ENCODE measurements around the gene DBT.

Gene DBT

DNA sequence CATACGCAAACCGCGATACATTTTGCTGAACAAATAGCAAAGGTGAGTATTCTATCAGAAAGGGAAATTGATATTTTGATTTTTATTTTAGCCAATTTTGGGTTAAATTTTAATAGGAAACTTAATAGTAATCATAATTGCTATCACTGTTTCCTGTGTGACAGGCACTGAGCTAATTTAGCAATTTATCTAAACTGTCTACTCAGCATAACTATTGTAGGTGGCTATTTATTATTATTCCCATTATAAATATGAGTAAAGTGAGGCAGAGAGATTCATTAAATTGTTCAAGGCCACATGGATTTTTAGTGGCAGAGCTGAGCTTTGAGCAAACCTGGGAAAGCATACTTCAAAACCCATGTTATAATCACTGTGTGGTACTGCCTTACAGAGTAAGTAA, 37.5 kb upstream of the DBT start:
- no peak for DNase-seq (ENCODE audit: extremely low spot score)
- TF ChIP-seq LEF1 (IDR thresholded peaks at IDR 0.05; ENCODE audit: borderline replicate concordance), result no peak
- no peak for TF ChIP-seq SUZ12 (IDR thresholded peaks at IDR 0.05)
- TF ChIP-seq FOXM1 (IDR thresholded peaks at IDR 0.05; ENCODE audit: borderline replicate concordance), result no peak
- no peak for TF ChIP-seq BHLHE40 (IDR thresholded peaks at IDR 0.05; ENCODE audit: borderline replicate concordance)
- no peak for TF ChIP-seq ZNF384 (IDR thresholded peaks at IDR 0.05)
- TF ChIP-seq NFRKB (IDR thresholded peaks at IDR 0.05), result no peak
- TF ChIP-seq L3MBTL2 (conservative IDR thresholded peaks at IDR 0.05), result no peak
- TF ChIP-seq CTBP1 (IDR thresholded peaks at IDR 0.05; ENCODE audit: borderline replicate concordance), result no peak
- no peak for TF ChIP-seq SP1 (IDR thresholded peaks at IDR 0.05)
- TF ChIP-seq, protein P1, sequence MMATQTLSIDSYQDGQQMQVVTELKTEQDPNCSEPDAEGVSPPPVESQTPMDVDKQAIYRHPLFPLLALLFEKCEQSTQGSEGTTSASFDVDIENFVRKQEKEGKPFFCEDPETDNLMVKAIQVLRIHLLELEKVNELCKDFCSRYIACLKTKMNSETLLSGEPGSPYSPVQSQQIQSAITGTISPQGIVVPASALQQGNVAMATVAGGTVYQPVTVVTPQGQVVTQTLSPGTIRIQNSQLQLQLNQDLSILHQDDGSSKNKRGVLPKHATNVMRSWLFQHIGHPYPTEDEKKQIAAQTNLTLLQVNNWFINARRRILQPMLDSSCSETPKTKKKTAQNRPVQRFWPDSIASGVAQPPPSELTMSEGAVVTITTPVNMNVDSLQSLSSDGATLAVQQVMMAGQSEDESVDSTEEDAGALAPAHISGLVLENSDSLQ (IDR thresholded peaks at IDR 0.05), result no peak
- TF ChIP-seq ARNT (IDR thresholded peaks at IDR 0.05), result no peak
- TF ChIP-seq FOXK2 (IDR thresholded peaks at IDR 0.05), result no peak
- no peak for TF ChIP-seq ELF4 (IDR thresholded peaks at IDR 0.05)
- no peak for TF ChIP-seq HDGF (IDR thresholded peaks at IDR 0.05; ENCODE audit: borderline replicate concordance)
- no peak for TF ChIP-seq FOXA1 (IDR thresholded peaks at IDR 0.05)
- no peak for TF ChIP-seq TARDBP (IDR thresholded peaks at IDR 0.05)
- CTCF ChIA-PET, result no interaction called here
- POLR2A ChIA-PET, result interaction anchor here (1.0 kb wide), 1 partner anchor 21 kb away, joined by 4 read pairs; the partner anchor contains the start of gene RTCA

DNA sequence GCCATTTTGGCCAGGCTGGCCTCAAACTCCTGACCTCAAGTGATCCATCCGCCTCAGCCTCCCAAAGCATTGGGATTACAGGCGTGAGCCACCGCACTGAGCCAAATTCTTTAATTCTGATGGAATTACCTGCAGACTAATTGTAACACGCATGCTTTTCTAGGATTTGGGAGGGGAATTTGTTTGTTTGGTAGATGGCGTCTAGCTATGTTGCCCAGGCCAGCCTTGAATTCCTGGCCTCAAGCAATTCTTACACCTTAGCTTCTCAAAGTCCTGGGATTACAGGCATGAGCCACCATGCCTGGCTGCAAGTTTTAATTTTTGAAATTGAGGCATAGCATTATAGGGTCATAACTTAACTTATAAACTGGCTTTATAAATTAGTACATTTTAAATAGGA, 35.0 kb upstream of the DBT start:
- TF ChIP-seq SP1 (IDR thresholded peaks at IDR 0.05) (no peak), TARDBP (IDR thresholded peaks at IDR 0.05) (no peak), ELF4 (IDR thresholded peaks at IDR 0.05) (no peak), FOXA1 (IDR thresholded peaks at IDR 0.05) (no peak), L3MBTL2 (conservative IDR thresholded peaks at IDR 0.05) (no peak), LEF1 (IDR thresholded peaks at IDR 0.05; ENCODE audit: borderline replicate concordance) (no peak), SUZ12 (IDR thresholded peaks at IDR 0.05) (no peak), FOXM1 (IDR thresholded peaks at IDR 0.05; ENCODE audit: borderline replicate concordance) (no peak), NFRKB (IDR thresholded peaks at IDR 0.05) (no peak), FOXK2 (IDR thresholded peaks at IDR 0.05) (no peak), CTBP1 (IDR thresholded peaks at IDR 0.05; ENCODE audit: borderline replicate concordance) (no peak), ARNT (IDR thresholded peaks at IDR 0.05) (no peak), BHLHE40 (IDR thresholded peaks at IDR 0.05; ENCODE audit: borderline replicate concordance) (no peak), HDGF (IDR thresholded peaks at IDR 0.05; ENCODE audit: borderline replicate concordance) (no peak), ZNF384 (IDR thresholded peaks at IDR 0.05) (no peak)
- TF ChIP-seq, protein P1 (IDR thresholded peaks at IDR 0.05), result no peak
- ChIA-PET CTCF (no interaction called here), POLR2A (no interaction called here)
- DNase-seq (ENCODE audit: extremely low spot score), result no peak

DNA sequence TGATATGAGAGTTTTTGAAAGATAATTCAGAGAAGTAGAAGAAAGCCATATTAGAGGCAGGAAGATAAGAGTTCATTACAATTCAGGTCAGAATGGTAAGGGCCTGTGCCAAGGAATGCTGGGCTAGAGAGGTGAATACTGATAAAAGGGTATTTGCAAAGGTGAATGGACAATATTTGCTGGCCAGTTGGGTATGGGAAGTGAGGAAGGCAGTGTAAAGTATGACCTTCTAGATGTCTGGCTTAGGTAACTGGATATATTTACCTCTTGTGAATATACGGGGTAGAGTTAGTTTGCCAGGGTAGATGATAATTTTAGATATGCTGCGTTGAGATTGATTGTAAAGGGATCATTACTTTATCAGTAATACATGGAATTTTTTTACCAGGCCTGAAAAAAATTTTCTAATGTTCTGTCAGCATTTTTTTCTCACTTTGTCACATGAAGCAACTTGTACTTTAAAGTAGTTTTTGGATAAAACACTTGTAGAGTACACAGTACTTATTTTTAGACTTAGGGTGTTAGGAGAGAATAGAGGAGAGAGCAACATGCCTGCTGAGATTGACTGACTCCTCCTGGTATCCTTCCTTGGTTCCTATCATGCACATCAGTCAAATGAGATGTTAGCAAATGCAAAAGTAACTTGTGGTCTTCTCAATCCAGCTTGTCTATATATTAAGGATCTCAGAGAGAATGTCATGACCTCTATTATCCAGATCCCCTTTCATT, 30.5 kb upstream of the DBT start:
- CTCF ChIA-PET, result no interaction called here
- POLR2A ChIA-PET, result no interaction called here
- no peak for DNase-seq (ENCODE audit: extremely low spot score)
- no peak for TF ChIP-seq BHLHE40 (IDR thresholded peaks at IDR 0.05; ENCODE audit: borderline replicate concordance)
- no peak for TF ChIP-seq L3MBTL2 (conservative IDR thresholded peaks at IDR 0.05)
- TF ChIP-seq, protein P1 (IDR thresholded peaks at IDR 0.05), result no peak
- TF ChIP-seq SP1 (IDR thresholded peaks at IDR 0.05), result no peak
- TF ChIP-seq HDGF (IDR thresholded peaks at IDR 0.05; ENCODE audit: borderline replicate concordance), result no peak
- TF ChIP-seq LEF1 (IDR thresholded peaks at IDR 0.05; ENCODE audit: borderline replicate concordance), result no peak

DNA sequence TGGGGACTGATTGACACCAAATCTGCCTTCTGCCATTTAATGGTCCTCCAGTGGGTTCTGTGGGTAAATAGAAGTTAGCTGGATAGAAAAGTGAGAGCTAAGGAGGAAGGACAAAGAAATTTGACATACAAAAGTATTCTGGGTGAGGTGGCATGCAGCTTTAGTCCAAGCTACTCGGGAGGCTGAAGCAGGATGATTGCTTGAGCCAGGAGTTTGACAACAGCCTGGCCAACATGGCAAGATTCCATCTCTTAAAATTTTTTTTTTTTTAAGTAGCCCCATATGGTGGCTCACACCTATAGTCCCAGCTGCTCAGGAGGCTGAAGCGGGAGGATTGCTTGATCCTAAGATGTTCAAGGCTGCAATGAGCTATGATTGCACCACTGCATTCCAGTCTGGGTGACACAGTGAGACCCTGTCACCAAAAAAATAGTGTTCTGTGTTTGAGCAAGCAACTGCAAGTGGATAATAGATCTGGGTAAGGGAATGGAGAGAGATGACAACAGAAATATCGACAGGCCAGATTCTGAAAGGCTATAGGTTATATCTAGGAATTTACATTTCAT, 29.8 kb upstream of the DBT start:
- POLR2A ChIA-PET, result no interaction called here
- CTCF ChIA-PET, result no interaction called here
- TF ChIP-seq TARDBP (IDR thresholded peaks at IDR 0.05) (no peak), HDGF (IDR thresholded peaks at IDR 0.05; ENCODE audit: borderline replicate concordance) (no peak), SUZ12 (IDR thresholded peaks at IDR 0.05) (no peak), FOXM1 (IDR thresholded peaks at IDR 0.05; ENCODE audit: borderline replicate concordance) (no peak), NFRKB (IDR thresholded peaks at IDR 0.05) (no peak), L3MBTL2 (conservative IDR thresholded peaks at IDR 0.05) (no peak), ZNF384 (IDR thresholded peaks at IDR 0.05) (no peak), BHLHE40 (IDR thresholded peaks at IDR 0.05; ENCODE audit: borderline replicate concordance) (no peak), LEF1 (IDR thresholded peaks at IDR 0.05; ENCODE audit: borderline replicate concordance) (no peak), CTBP1 (IDR thresholded peaks at IDR 0.05; ENCODE audit: borderline replicate concordance) (no peak), ELF4 (IDR thresholded peaks at IDR 0.05) (no peak), FOXK2 (IDR thresholded peaks at IDR 0.05) (no peak), ARNT (IDR thresholded peaks at IDR 0.05) (no peak), FOXA1 (IDR thresholded peaks at IDR 0.05) (no peak)
- DNase-seq (ENCODE audit: extremely low spot score), result no peak

DNA sequence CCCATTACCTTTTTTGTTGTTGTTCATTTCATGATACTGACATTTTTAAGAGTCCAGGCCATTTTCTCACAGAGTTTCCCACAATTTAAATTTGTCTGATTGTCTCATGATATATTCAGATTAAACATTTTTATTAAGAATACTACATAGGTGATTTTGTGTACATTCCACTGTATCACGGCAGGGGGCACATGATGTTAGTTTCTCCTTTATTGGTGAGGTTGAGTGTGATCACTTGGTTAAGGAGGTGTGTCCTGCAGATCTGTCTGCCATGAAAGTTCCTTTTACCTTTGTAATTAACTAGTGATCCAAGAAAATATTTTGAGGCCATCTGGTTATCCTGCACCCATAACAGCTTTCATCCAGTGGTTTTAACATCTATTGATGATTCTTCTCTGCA, 28.2 kb upstream of the DBT start:
- TF ChIP-seq L3MBTL2 (conservative IDR thresholded peaks at IDR 0.05) (no peak), CTBP1 (IDR thresholded peaks at IDR 0.05; ENCODE audit: borderline replicate concordance) (no peak), SUZ12 (IDR thresholded peaks at IDR 0.05) (no peak), HDGF (IDR thresholded peaks at IDR 0.05; ENCODE audit: borderline replicate concordance) (no peak)
- ChIA-PET POLR2A (no interaction called here), CTCF (no interaction called here)
- DNase-seq (ENCODE audit: extremely low spot score), result no peak

DNA sequence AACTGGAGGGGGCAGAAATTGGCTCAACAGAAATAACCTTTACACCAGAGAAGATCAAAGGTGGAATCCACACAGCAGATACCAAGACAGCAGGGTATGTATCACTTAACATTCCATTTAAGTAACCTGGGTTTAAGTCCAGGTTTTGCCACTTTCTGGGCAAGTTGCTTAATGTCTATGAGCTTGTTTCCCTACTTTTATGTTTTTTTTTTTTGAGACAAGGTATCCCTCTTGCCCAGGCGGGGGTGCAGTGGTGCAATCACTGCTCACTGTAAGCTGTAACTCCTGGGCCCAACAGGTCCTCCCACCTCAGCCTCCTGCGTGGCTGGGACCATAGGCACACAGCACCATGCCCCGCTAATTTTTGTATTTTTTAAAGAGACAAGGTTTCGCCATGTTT, 18.6 kb upstream of the DBT start:
- DNase-seq (ENCODE audit: extremely low spot score), result no peak
- POLR2A ChIA-PET, result interaction anchor here (0.8 kb wide), 1 partner anchor 52 kb away, joined by 3 read pairs; no protein-coding TSS in a partner anchor
- TF ChIP-seq NFRKB (IDR thresholded peaks at IDR 0.05) (no peak), TARDBP (IDR thresholded peaks at IDR 0.05) (no peak), LEF1 (IDR thresholded peaks at IDR 0.05; ENCODE audit: borderline replicate concordance) (no peak), HDGF (IDR thresholded peaks at IDR 0.05; ENCODE audit: borderline replicate concordance) (no peak), L3MBTL2 (conservative IDR thresholded peaks at IDR 0.05) (no peak), FOXK2 (IDR thresholded peaks at IDR 0.05) (no peak), ZNF384 (IDR thresholded peaks at IDR 0.05) (no peak), ELF4 (IDR thresholded peaks at IDR 0.05) (no peak), SP1 (IDR thresholded peaks at IDR 0.05) (no peak), CTBP1 (IDR thresholded peaks at IDR 0.05; ENCODE audit: borderline replicate concordance) (no peak), SUZ12 (IDR thresholded peaks at IDR 0.05) (no peak), BHLHE40 (IDR thresholded peaks at IDR 0.05; ENCODE audit: borderline replicate concordance) (no peak), FOXA1 (IDR thresholded peaks at IDR 0.05) (no peak), FOXM1 (IDR thresholded peaks at IDR 0.05; ENCODE audit: borderline replicate concordance) (no peak), ARNT (IDR thresholded peaks at IDR 0.05) (no peak)
- TF ChIP-seq, protein P1 (IDR thresholded peaks at IDR 0.05), result no peak
- CTCF ChIA-PET, result interaction anchor here (0.5 to 0.6 kb wide), 2 partner anchors 597 to 848 kb away, joined by 3 to 4 read pairs; no protein-coding TSS in a partner anchor

Measured in HEK293T (cell line).